Fibroblast of skin of left quadriceps (primary cell): Measurements from ENCODE around the gene LACC1.

Experiments used
- DNase-seq, 2 experiments: peaks; one replicate each; pipeline ENCODE4 v3.0.0-alpha.2; 2013; ENCODE audit warnings: low read depth in 2 of 2

LACC1 gene

GRCh38 chr13:43942286-43942685, 62.6 kb downstream of the LACC1 start:
- no peak for DNase-seq
